Stimulated activated CD8-positive, alpha-beta memory T cell treated with anti-CD3 and anti-CD28 coated beads, Interleukin-12 subunit alpha, Interleukin-12 subunit beta, amount 100 ng/mL, for 1 hour (primary cell): ENCODE measurements around the gene TRIM69.
"Not testable (repeated sequence)": the region's sequence is repeated elsewhere in the genome, so short reads cannot be mapped to it uniquely, and the experiment has no call there.

ENCODE experiments used
- DNase-seq: peaks from one replicate; pipeline ENCODE4 v3.0.0-alpha.2; 2020; ENCODE audit warnings: low read depth

TRIM69 gene

DNA sequence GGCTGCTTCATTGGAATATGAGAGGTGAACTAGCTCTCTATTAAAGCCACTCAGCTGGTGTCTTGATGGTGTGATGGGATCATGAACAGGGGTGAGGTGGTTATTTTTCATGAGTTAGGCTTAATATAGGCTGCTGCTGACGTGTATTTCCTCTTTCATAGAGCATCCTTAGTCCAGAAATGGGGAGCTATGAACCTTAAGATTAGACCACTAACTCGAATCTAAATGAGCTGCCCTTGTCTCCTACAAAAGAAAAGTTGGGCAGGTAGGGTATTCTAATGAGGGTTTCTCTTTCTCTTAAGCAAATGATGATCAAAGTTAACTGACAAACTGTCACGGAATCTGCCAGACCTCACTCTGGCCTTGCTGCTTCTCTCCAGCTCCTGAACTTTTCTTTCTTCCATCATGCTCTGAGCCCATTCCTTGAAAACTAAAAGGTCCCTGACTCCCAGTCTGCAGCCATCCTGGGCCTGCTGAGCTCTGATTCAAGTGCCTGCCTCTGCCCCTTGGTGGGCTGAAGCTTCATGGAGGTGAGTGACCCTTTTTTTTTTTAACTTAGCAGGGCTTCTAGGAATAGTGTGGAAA is at the start of gene TRIM69:
Gene TRIM69 (plus strand): TSS at position 348 of the 585 bp plus-strand sequence. CDS start 177 bp downstream, at position 525.
- DNase-seq = no peak

DNA sequence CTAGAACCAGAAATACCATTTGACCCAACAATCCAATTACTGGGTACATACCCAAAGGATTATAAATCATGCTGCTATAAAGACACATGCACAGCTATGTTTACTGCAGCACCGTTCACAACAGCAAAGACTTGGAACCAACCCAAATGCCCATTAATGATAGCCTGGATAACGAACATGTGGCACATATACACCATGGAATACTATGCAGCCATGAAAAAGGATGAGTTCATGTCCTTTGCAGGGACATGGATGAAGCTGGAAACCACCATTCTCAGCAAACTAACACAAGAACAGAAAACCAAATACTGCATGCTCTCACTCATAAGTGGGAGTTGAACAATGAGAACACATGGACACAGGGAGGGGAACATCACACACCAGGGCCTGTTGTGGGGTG is 47.0 kb upstream of the TRIM69 start:
- not testable (repeated sequence) for DNase-seq

DNA sequence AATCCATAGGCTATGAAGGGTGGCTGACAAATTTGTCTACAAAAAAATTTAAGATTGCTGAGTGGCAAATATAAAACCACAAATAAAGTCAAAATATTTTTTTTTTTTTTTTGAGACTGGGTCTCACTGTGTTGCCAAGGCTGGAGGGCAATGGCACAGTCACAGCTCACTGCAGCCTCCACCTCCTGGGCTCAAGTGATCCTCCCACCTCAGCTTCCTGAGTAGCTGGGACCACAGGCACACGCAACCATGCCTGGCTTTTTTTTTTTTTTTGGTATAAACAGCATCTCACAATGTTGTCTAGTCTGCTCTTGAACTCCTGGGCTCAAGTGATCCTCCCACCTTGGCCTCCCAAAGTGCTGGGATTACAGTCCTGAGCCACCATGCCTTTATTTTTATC is 46.1 kb upstream of the TRIM69 start:
- DNase-seq = not testable (repeated sequence)

- no peak for DNase-seq
Measured at GRCh38 chr15:44692659-44693058, 43.7 kb upstream of the TRIM69 start.

- no peak for DNase-seq
Measured at GRCh38 chr15:44694416-44694815, 41.9 kb upstream of the TRIM69 start.

DNA sequence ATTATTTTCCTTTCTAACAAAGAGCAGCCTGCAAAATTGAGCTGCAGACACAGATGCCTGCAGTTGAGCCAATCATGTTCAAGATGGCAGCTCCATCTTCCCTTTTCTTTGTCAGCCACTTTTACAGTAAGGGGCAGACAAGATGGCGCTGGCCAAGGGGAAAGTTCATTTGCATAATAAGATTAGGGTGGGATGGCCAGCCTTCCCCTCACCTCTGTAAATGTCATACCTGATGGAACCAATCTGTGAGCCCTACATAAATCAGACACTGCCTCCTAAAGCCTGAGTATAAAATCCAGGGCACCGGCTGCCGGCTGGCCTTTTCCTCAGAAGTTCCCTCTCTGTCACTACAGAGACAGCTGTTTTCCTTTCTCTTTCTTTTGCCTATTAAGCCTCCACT is 41.0 kb upstream of the TRIM69 start:
- no peak for DNase-seq

DNA sequence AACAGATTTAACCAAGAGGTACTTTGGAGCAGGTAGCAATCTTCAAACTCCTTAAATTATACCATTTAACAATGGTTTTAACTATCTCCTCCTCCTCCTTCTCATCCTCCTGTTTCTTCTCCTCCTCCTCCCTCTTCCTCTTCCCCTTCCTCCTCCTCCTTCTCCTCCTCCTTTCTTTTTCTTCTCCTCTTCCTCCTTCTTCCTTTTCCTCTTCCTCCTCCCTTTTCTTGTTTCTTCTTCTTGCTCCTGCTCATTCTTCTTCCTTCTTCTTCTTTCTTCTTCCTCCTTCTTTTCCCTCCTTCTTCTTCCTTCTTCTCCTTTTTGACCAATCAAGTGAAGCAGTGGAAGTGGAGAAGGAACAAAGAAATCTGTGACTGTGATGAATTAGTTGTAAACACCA is 39.3 kb upstream of the TRIM69 start:
- DNase-seq = no peak

DNA sequence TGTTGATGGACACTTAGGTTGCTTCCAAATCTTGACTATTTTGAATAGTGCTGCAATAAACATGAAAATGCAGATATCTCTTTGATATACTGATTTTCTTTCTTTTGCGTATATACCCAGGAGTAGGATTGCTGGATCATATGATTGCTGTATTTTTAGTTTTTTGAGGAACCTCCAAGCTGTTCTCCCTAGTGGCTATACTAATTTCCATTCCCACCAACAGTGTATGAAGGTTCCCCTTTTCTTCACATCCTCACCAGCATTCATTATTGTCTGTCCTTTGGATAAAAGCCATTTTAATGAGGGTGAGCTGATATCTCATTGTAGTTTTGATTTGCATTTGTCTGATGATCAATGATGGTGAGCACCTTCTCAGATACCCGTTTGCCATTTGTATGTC is 37.7 kb upstream of the TRIM69 start:
- no peak for DNase-seq

DNA sequence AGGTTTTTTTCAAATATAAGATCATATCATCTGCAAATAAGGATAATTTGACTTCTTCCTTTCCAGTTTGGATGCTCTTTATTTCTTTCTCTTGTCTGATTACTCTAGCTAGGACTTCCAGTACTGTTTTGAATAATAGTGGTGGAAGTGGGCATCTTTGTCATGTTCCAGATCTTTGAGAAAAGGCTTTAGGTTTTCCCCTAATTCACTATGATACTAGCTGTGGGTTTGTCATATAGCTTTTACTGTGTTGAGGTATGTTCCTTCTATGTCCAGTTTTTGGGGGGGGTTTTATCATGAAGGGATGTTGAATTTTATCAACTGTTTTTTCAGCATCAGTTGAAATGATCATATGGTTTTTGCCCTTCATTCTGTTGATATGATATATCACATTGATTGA is 35.7 kb upstream of the TRIM69 start:
- not testable (repeated sequence) for DNase-seq

- DNase-seq = no peak
Measured at GRCh38 chr15:44705986-44706385, 30.3 kb upstream of the TRIM69 start.

DNA sequence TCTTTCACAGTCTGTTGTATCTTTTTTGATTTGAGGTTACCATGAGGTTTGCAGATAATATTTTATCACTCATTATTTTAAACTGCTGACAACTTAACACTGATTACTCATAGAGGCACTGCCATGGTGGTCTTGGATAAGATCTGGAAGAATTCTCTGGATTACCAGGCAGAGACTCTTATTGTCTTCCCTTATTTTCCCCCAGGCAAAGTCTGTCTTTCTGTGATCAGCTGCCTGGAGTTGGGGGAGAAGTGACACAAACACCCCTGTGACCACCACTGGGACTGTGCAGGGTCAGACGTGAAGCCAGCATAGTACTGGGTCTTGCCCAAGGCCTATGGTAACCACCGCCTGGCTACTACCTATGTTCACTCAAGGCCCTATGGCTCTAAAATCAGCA is 29.9 kb upstream of the TRIM69 start:
- no peak for DNase-seq

- DNase-seq = no peak
Measured at GRCh38 chr15:44706946-44707636, 29.2 kb upstream of the TRIM69 start.

- no peak for DNase-seq
Measured at GRCh38 chr15:44710236-44711095, 25.9 kb upstream of the TRIM69 start.

DNA sequence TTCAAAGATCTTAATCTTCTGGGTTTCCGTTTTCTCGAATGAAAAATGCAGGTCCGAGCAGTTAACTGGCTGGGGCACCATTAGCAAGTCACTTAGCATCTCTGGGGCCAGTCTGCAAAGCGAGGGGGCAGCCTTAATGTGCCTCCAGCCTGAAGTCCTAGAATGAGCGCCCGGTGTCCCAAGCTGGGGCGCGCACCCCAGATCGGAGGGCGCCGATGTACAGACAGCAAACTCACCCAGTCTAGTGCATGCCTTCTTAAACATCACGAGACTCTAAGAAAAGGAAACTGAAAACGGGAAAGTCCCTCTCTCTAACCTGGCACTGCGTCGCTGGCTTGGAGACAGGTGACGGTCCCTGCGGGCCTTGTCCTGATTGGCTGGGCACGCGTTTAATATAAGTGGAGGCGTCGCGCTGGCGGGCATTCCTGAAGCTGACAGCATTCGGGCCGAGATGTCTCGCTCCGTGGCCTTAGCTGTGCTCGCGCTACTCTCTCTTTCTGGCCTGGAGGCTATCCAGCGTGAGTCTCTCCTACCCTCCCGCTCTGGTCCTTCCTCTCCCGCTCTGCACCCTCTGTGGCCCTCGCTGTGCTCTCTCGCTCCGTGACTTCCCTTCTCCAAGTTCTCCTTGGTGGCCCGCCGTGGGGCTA is 25.1 kb upstream of the TRIM69 start, which contains the start of the genes B2M and PATL2:
Gene B2M (plus strand): TSS at position 422 of the 647 bp plus-strand sequence. CDS start 30 bp downstream, at position 452.
Gene PATL2 (minus strand): TSS at position 228 of the 647 bp plus-strand sequence. CDS start 34,833 bp downstream, outside the sequence.
- peak; percentile 93 for DNase-seq

DNA sequence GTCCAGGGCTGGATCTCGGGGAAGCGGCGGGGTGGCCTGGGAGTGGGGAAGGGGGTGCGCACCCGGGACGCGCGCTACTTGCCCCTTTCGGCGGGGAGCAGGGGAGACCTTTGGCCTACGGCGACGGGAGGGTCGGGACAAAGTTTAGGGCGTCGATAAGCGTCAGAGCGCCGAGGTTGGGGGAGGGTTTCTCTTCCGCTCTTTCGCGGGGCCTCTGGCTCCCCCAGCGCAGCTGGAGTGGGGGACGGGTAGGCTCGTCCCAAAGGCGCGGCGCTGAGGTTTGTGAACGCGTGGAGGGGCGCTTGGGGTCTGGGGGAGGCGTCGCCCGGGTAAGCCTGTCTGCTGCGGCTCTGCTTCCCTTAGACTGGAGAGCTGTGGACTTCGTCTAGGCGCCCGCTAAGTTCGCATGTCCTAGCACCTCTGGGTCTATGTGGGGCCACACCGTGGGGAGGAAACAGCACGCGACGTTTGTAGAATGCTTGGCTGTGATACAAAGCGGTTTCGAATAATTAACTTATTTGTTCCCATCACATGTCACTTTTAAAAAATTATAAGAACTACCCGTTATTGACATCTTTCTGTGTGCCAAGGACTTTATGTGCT is 24.5 kb upstream of the TRIM69 start:
- DNase-seq = no peak

DNA sequence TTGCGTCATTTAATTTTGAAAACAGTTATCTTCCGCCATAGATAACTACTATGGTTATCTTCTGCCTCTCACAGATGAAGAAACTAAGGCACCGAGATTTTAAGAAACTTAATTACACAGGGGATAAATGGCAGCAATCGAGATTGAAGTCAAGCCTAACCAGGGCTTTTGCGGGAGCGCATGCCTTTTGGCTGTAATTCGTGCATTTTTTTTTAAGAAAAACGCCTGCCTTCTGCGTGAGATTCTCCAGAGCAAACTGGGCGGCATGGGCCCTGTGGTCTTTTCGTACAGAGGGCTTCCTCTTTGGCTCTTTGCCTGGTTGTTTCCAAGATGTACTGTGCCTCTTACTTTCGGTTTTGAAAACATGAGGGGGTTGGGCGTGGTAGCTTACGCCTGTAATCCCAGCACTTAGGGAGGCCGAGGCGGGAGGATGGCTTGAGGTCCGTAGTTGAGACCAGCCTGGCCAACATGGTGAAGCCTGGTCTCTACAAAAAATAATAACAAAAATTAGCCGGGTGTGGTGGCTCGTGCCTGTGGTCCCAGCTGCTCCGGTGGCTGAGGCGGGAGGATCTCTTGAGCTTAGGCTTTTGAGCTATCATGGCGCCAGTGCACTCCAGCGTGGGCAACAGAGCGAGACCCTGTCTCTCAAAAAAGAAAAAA is 23.9 kb upstream of the TRIM69 start:
- DNase-seq = no peak

DNA sequence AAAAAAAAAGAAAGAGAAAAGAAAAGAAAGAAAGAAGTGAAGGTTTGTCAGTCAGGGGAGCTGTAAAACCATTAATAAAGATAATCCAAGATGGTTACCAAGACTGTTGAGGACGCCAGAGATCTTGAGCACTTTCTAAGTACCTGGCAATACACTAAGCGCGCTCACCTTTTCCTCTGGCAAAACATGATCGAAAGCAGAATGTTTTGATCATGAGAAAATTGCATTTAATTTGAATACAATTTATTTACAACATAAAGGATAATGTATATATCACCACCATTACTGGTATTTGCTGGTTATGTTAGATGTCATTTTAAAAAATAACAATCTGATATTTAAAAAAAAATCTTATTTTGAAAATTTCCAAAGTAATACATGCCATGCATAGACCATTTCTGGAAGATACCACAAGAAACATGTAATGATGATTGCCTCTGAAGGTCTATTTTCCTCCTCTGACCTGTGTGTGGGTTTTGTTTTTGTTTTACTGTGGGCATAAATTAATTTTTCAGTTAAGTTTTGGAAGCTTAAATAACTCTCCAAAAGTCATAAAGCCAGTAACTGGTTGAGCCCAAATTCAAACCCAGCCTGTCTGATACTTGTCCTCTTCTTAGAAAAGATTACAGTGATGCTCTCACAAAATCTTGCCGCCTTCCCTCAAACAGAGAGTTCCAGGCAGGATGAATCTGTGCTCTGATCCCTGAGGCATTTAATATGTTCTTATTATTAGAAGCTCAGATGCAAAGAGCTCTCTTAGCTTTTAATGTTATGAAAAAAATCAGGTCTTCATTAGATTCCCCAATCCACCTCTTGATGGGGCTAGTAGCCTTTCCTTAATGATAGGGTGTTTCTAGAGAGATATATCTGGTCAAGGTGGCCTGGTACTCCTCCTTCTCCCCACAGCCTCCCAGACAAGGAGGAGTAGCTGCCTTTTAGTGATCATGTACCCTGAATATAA is 23.0 kb upstream of the TRIM69 start:
- DNase-seq = no peak

GRCh38 chr15:44715142-44715796 is 21.1 kb upstream of the TRIM69 start:
- DNase-seq = no peak

DNA sequence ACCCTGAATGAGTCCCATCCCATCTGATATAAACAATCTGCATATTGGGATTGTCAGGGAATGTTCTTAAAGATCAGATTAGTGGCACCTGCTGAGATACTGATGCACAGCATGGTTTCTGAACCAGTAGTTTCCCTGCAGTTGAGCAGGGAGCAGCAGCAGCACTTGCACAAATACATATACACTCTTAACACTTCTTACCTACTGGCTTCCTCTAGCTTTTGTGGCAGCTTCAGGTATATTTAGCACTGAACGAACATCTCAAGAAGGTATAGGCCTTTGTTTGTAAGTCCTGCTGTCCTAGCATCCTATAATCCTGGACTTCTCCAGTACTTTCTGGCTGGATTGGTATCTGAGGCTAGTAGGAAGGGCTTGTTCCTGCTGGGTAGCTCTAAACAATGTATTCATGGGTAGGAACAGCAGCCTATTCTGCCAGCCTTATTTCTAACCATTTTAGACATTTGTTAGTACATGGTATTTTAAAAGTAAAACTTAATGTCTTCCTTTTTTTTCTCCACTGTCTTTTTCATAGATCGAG is 20.5 kb upstream of the TRIM69 start:
- DNase-seq = no peak
